Stimulated activated effector memory CD8-positive, alpha-beta T cell treated with anti-CD3 and anti-CD28 coated beads, Interleukin-12 subunit alpha, Interleukin-12 subunit beta, amount 100 ng/mL, for 72 hours (primary cell): Measurements from ENCODE around the gene DHX35.
"Not testable (repeated sequence)": the region's sequence is repeated elsewhere in the genome, so short reads cannot be mapped to it uniquely, and the experiment has no call there.

Experiments used
- ATAC-seq: fragments of 150-1000 bp; cut with Tn5 transposase; 2 replicates; pipeline ENCODE4 v1.10.0; 2021
- DNase-seq, 2 donors: peaks; one replicate each; pipeline ENCODE4 v3.0.0; 2021 to 2022; ENCODE audit warnings: low spot score in 2 of 2
- H3K27ac Mint-ChIP-seq: one replicate; pipeline ENCODE4 v1.8.0; 2022; ENCODE audit warnings: mild to moderate bottlenecking, mixed read lengths
- H3K36me3 Mint-ChIP-seq: one replicate; pipeline ENCODE4 v1.8.0; 2022; ENCODE audit warnings: mild to moderate bottlenecking, mixed read lengths
- H3K4me1 Mint-ChIP-seq: one replicate; pipeline ENCODE4 v1.8.0; 2022; ENCODE audit warnings: mixed read lengths
- H3K4me3 Mint-ChIP-seq: one replicate; pipeline ENCODE4 v1.8.0; 2022; ENCODE audit warnings: mild to moderate bottlenecking, mixed read lengths
- H3K9me3 Mint-ChIP-seq: one replicate; pipeline ENCODE4 v1.8.0; 2022; ENCODE audit warnings: mixed read lengths

The DHX35 gene

DNA sequence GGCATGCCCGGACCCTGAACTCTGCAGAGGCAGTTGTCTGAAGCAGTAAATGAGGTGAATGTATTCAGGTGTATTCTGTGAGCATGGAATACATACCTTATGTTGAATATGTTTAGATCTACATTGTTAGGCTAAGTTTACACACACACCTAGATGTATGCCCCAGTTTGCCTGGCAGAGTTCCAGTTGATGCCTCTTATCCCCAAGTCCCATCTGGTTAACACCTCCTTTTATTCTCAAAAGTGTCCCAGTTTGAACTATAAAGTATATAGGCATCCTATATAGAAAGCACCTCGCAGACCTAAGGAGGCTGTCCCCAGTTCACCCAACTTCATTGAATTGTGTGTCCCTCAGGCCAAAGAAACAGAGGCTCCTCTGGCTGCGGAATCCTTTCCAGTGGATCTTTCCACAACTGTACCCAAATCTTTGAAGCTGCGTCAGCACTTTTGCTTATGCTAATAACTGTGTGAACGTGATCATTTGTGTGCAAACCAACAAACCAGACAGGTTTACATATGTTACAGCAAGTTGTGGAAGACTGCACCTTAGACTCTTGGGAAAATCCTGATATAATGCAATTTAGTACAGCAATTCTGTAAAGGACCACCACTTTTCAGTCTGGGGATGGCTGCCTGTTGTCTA is 4.8 kb upstream of the DHX35 start:
- peaks cover 12% of the 10 kb centered on the region for H3K4me1 Mint-ChIP-seq
- ATAC-seq = no peak
- DNase-seq = peak in 1 of 2 donors; percentile 33
- H3K9me3 Mint-ChIP-seq = peaks cover 5% of the 10 kb centered on the region
- no peak overlapping the region for H3K27ac Mint-ChIP-seq
- peaks cover 15% of the 10 kb centered on the region for H3K36me3 Mint-ChIP-seq
- H3K4me3 Mint-ChIP-seq = no peak overlapping the region

DNA sequence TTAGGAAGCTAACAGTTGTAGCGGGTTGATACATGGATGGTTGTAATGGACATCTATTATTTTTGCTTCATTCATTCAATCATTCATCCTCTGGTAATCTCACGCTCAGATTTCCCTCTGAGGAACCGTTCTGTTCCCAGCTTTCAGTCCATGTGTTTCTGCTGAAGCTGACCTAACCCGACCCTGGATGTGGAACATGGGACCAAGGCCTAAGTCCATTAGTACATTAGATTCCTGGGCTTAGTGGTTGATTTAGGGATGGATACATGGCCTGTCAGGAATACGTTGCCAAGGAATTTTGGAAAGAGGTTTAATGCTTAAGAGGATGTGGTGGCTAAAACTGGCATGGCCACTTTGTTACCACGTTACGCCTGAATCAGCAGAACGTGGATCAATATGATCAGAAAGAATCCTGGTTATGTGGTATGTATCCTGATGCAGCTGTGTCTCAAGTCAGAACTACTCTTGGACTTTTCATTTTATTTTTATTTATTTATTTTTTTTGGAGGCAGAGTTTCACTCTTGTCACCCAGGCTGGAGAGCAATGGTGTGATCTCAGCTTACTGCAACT is 4.1 kb upstream of the DHX35 start:
- ATAC-seq (no peak), DNase-seq (no peak)
- peaks cover 17% of the 10 kb centered on the region for H3K36me3 Mint-ChIP-seq
- H3K9me3 Mint-ChIP-seq = peaks cover 5% of the 10 kb centered on the region
- H3K27ac Mint-ChIP-seq = no peak overlapping the region
- H3K4me1 Mint-ChIP-seq = peaks cover 16% of the 10 kb centered on the region
- no peak overlapping the region for H3K4me3 Mint-ChIP-seq

DNA sequence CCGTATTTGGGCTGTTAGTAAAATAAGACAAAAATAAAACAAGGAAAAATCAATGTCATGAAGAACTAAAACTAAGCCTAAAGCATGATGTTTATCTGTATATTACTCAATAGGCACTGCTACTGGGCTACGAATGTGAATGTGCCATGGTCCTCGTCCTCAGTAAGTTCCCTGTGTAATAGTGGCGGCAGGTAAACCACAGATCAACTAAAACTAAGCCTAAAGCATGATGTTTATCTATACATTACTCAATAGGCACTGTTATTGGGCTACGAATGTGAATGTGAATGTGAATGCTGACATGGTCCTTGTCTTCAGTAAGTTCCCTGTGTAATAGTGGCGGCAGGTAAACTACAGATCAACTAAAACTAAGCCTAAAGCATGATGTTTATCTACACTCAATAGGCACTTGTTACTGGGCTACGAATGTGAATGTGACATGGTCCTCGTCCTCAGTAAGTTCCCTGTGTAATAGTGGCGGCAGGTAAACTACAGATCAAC is 1.9 kb upstream of the DHX35 start:
- peak in 1 of 2 donors; percentile 37 for DNase-seq
- H3K27ac Mint-ChIP-seq, H3K4me3 Mint-ChIP-seq, ATAC-seq, H3K9me3 Mint-ChIP-seq: not testable (repeated sequence)
- peaks cover 25% of the 10 kb centered on the region for H3K36me3 Mint-ChIP-seq
- peaks cover 30% of the 10 kb centered on the region for H3K4me1 Mint-ChIP-seq

DNA sequence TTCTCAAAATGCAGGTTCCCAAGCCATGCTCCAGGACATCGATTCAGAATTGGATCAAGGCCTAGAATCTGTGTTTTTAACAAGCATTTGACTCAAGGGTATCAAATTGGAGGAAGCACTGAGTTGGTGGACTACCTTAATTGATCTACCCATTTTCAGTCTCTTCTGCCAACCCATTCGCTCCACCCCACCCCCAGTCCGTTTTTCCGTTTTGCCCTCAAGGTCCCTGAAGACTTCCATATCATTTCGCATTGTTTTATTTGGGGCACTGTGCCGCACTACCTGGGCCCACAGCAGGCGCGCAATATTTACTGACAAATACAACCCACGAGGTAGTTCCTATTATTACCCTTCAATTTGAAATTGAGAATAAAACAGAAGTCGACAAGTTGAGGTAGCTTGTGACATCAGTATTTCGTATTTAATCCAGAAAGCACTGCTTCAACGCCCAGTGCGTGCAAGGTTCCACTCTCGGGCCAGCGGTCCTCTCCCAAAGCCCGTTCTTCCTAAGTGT is 557 bp upstream of the DHX35 start:
- H3K4me1 Mint-ChIP-seq = peaks cover 30% of the 10 kb centered on the region
- peak overlapping the region; percentile 98 for H3K27ac Mint-ChIP-seq
- peaks cover 5% of the 10 kb centered on the region for H3K9me3 Mint-ChIP-seq
- DNase-seq = peak in 1 of 2 donors; percentile 42
- no peak for ATAC-seq
- peaks cover 25% of the 10 kb centered on the region for H3K36me3 Mint-ChIP-seq
- H3K4me3 Mint-ChIP-seq = peak overlapping the region; percentile 90

DNA sequence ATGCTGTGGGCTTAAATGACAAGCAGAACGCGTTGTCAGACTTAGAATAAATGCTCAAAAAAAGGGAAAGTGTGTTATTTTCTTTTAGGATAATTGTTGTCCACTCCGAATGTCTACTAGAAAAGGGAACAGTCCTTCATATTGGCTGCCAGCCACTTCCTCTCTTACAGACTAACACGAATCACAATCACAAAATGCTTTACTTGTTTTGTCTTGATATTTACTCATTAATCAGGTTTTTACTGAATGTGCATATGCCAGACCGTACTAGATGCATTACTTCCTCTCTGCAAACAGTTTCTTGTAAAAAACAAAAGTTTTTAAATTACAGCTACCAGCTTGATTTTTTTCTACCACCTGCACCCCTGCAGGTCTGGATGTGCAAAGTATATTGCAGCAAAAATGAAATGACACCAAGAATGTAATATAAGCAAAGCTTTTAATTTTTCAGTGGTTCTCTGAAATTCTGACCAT is 821 bp downstream of the DHX35 start:
- Mint-ChIP-seq H3K36me3 (peaks cover 25% of the 10 kb centered on the region), H3K4me1 (peaks cover 30% of the 10 kb centered on the region)

DNA sequence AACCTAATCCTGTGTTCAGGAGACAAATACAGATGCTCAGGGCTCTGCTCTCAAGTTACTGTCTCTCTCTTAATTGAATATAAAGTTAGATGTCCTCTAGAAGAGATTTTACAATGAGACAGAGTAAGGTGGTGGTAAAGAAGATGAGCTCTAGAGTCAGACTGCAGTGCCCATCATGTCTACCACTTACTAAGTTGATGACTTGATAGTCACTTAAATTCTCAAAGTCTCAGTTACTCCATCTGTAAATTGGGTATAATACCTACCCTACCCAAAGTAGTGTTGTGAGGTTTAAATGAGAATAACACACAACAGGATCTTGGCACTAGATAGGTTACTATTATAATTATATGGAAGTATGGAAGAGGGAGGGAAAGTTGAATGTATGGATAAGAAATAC is 1.6 kb downstream of the DHX35 start:
- Mint-ChIP-seq H3K4me1 (peaks cover 30% of the 10 kb centered on the region), H3K4me3 (no peak overlapping the region), H3K9me3 (peaks cover 5% of the 10 kb centered on the region), H3K36me3 (peaks cover 28% of the 10 kb centered on the region), H3K27ac (no peak overlapping the region)
- ATAC-seq = no peak
- no peak for DNase-seq

More for the DNA sequence above, 821 bp downstream of the DHX35 start:
- ATAC-seq = no peak
- Mint-ChIP-seq H3K4me3 (peak overlapping the region; percentile 90), H3K9me3 (peaks cover 5% of the 10 kb centered on the region), H3K27ac (peak overlapping the region; percentile 98)
- DNase-seq = no peak

DNA sequence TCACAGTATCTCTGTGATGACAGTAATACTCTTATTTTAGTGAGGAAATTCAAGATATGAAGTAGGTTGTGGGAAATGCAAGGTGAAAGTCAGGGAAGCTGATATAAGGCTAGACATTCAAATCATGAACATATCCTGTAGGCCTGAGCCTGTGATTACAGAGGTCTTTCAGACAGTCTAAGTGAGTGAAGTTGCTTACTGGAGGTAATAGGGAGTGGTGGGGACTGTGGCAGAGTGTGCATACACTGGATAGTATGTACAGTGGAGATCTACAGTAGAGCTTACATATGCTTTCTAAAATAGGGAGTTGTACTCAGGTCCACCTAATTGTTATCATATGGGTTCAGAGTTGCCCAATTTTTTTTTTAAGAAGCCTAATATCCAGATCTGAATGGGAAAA is 3.1 kb downstream of the DHX35 start:
- ATAC-seq (no peak), DNase-seq (no peak)
- Mint-ChIP-seq H3K4me3 (no peak overlapping the region), H3K9me3 (peaks cover 5% of the 10 kb centered on the region), H3K4me1 (peaks cover 30% of the 10 kb centered on the region), H3K27ac (no peak overlapping the region), H3K36me3 (peaks cover 41% of the 10 kb centered on the region)

DNA sequence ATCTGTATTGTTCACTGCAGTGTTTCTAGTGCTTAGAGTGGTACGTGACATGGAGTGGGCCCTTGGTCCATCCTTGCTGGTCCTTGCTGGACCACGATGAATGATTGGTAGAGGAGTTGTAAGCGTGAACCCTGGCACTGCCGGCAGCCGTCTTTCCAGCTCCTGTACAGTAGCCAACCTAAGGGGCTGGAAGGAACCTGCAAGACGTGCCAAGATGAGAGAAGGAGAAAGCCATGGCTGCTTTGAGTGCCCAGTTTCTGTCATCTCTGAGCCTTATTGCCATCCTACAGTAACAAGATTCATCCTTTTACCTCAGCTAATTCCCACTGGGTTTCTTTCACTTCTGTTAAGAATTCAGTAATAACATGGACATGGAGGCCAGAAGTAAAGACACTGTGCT is 5.9 kb downstream of the DHX35 start:
- H3K36me3 Mint-ChIP-seq = peaks cover 53% of the 10 kb centered on the region
- ATAC-seq (no peak), DNase-seq (no peak)
- H3K9me3 Mint-ChIP-seq = no peaks in the 10 kb centered on the region
- no peak overlapping the region for H3K4me3 Mint-ChIP-seq
- H3K27ac Mint-ChIP-seq = no peak overlapping the region
- peaks cover 19% of the 10 kb centered on the region for H3K4me1 Mint-ChIP-seq

DNA sequence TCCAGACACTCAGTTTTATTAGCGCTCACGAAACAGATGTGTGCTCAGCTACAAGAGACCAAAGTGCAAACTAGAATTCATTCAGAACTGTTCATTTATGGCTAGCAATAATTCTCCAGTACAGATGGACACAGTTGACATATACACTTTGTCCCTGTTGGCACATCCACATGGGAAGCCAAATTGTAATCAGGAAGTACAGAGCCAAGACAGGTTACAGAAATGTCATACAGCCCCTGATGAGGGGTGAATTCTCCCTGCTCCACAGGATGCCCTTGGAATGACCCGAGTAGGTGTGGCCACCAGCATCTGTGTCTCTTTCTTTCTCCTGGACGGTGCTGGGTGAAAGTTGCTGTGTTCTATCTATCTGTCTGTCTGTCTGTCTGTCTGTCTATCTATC is 7.6 kb downstream of the DHX35 start:
- DNase-seq = no peak
- H3K9me3 Mint-ChIP-seq = no peaks in the 10 kb centered on the region
- H3K27ac Mint-ChIP-seq = peak overlapping the region; percentile 67
- ATAC-seq = no peak
- H3K36me3 Mint-ChIP-seq = peaks cover 53% of the 10 kb centered on the region
- H3K4me1 Mint-ChIP-seq = peaks cover 8% of the 10 kb centered on the region
- no peak overlapping the region for H3K4me3 Mint-ChIP-seq

DNA sequence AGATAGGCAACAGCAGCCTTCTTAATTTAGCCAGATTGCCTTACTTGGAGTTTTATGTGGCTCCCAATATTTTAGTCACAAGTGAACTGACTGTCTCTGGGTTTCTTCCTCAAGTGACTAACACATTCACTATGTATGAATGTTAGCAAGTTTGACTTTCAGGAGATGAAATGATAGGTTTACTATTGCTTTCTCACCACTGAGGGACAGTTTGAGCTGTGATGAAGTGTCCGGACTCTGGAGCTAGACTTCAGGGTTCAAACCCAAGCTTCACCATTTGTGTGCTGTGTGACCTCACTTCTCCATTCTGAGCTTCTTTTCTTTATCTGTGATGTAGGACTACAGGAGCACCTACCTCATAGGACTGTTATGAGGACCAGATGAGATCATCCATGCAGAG is 8.2 kb downstream of the DHX35 start:
- Mint-ChIP-seq H3K4me1 (peaks cover 5% of the 10 kb centered on the region), H3K9me3 (no peaks in the 10 kb centered on the region), H3K27ac (peak overlapping the region; percentile 67), H3K36me3 (peaks cover 50% of the 10 kb centered on the region), H3K4me3 (no peak overlapping the region)
- DNase-seq (no peak), ATAC-seq (peak; percentile 57)

DNA sequence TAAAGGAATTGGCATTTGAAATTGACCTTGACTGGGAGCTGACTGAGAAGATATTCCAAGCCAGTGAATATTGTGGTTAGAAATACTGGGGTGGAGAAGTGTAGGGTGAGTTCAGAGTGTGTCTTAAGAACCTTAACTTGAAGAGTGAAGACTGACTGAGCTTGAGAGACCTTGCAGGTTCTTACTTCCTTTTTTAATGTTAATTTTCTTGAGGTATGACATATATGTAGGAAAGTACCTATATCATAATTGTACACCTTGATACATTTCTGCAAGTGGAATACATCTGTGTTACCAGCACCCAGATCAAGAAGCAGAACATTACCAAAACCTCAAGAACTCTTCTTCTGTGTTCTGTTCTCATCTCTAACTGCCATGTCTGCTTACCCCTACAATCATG is 11.0 kb downstream of the DHX35 start:
- Mint-ChIP-seq H3K27ac (no peak overlapping the region), H3K4me1 (peaks cover 5% of the 10 kb centered on the region), H3K36me3 (peaks cover 50% of the 10 kb centered on the region), H3K9me3 (no peaks in the 10 kb centered on the region), H3K4me3 (no peak overlapping the region)
- DNase-seq (no peak), ATAC-seq (no peak)

DNA sequence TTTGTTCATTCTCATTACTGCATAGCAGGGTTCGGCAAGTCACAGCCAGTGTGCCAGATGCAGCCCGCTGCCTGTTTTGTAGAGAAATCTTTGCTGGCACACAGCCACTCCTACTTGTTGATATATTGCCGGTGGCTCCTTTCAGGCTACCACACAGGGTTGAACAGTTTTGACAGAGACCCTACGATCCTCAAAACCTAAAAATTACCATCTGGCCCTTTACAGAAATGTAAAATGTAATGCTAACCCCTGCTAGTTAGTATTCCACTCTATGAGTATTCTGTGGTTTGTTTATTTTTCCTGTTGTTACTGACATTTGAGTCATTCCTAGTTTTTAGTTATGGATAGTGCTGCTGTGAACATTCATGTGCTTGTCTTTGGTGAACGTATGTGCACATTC is 11.5 kb downstream of the DHX35 start:
- Mint-ChIP-seq H3K9me3 (no peaks in the 10 kb centered on the region), H3K36me3 (peaks cover 47% of the 10 kb centered on the region), H3K27ac (no peak overlapping the region), H3K4me3 (no peak overlapping the region), H3K4me1 (peaks cover 5% of the 10 kb centered on the region)
- ATAC-seq = no peak
- DNase-seq = no peak

DNA sequence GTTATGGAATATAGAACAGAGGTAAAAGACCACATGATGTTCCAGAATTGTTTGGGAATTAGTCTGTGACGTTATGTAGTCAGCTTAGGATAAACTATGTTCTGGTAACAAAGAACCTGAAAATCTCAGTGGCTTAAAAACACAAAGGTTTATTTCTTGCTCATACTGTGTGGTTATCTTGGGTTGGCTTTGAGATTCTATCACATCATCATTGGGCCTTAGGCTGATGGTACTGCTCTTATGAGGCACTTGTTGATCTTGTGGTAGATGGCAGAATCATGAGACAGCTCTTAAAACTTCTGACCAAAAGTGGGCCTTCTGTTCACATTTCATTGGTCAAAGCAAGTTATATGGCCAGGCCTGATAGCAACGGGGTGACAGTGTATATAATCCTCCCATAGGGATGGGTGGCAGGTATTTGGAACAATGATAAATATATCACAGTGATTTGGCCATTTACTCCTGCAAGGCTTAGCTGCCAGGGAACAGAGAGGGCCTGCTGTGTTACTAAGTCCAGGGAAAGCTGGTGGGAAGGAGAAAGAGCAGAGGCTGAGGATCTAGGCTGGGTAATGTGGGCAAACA is 13.5 kb downstream of the DHX35 start:
- peaks cover 34% of the 10 kb centered on the region for H3K36me3 Mint-ChIP-seq
- H3K4me3 Mint-ChIP-seq = no peak overlapping the region
- no peak overlapping the region for H3K27ac Mint-ChIP-seq
- ATAC-seq = peak; percentile 94
- H3K4me1 Mint-ChIP-seq = peaks cover 2% of the 10 kb centered on the region
- H3K9me3 Mint-ChIP-seq = no peaks in the 10 kb centered on the region
- DNase-seq = no peak

DNA sequence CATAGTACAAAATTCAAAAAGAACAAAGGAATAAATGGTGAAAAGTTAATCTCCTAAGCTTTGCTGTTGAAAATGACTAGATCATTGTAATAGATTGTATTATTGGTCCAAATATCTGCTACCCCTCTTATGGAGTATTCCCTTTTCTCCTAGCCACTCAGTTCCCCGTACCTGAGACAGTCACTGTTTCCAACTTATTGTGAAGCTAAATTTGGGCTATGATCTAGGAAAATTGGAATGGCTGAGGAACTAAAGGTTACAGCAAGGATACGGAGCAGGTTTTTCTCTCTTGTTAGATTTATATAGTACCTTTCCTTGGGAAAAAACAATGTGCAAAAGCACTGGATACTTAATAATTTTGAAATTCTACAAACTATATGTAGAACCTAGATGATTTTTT is 17.3 kb downstream of the DHX35 start:
- Mint-ChIP-seq H3K4me1 (peaks cover 7% of the 10 kb centered on the region), H3K9me3 (no peaks in the 10 kb centered on the region), H3K36me3 (peaks cover 31% of the 10 kb centered on the region), H3K27ac (no peak overlapping the region), H3K4me3 (no peak overlapping the region)
- DNase-seq = no peak
- ATAC-seq = no peak

DNA sequence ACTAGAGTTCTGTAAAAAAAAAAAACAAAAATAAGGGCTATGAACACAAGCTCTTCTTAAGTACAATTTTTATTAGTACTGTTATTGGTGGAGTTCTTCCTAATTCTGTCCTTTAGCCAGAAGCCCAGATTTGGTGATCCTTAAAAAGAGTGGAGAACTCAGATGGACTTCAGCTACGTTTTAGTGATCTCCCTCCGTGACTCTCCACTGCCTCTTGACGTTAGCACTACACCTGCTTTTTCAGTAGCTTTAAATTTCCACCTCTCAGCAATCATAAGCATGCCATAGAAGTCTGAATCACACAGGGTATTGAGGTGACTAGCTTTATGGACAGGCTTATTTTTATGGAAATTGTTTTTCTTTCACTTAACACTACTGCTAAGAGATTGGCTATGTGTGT is 17.7 kb downstream of the DHX35 start:
- DNase-seq = no peak
- Mint-ChIP-seq H3K9me3 (no peaks in the 10 kb centered on the region), H3K27ac (no peak overlapping the region), H3K4me3 (no peak overlapping the region), H3K4me1 (peaks cover 7% of the 10 kb centered on the region), H3K36me3 (peaks cover 35% of the 10 kb centered on the region)
- no peak for ATAC-seq

DNA sequence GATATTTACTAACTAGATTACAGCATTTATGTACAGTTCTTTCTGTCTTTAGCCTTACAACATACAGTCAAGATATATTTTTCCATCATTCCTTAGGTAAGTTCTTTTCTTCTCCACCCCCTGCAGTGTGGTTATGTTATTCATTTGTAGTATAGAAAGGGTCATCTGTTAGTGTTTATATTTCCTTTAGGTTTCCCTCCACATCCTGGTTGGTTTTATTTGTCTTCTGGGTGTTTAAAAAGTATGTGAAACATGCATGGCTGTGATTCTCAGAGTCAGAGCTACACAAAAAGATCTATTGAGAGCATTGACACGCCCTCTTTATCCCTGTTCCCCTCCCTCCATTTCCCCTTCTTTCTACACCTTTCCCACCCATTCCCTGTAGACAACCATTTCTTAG is 20.1 kb downstream of the DHX35 start:
- peaks cover 7% of the 10 kb centered on the region for H3K4me1 Mint-ChIP-seq
- no peak for ATAC-seq
- no peak overlapping the region for H3K27ac Mint-ChIP-seq
- H3K9me3 Mint-ChIP-seq = no peaks in the 10 kb centered on the region
- DNase-seq = no peak
- H3K4me3 Mint-ChIP-seq = no peak overlapping the region
- H3K36me3 Mint-ChIP-seq = peaks cover 50% of the 10 kb centered on the region
